Brain microvascular endothelial cell (primary cell): ENCODE measurements around the gene TBC1D12.

Experiments used
- DNase-seq: peaks from one replicate; pipeline ENCODE4 v3.0.0-alpha.2; 2020
- H3K27ac ChIP-seq: fragments of 250-450 bp; sonication (Bioruptor Pico); 2 replicates; pipeline ENCODE4 v1.5.1; 2020; ENCODE audit warnings: mild to moderate bottlenecking, moderate library complexity
- H3K27me3 ChIP-seq: fragments of 250-450 bp; sonication (Bioruptor Pico); replicated peaks from 2 replicates; pipeline ENCODE4 v1.5.1; 2020; ENCODE audit warnings: mild to moderate bottlenecking
- H3K36me3 ChIP-seq: fragments of 250-450 bp; sonication (Bioruptor Pico); replicated peaks from 2 replicates; pipeline ENCODE4 v1.5.1; 2020; ENCODE audit warnings: mild to moderate bottlenecking
- H3K4me3 ChIP-seq: 2 replicates; pipeline ENCODE4 v1.5.1; 2011; ENCODE audit warnings: low read depth, mild to moderate bottlenecking, control low read depth, low read length, moderate library complexity
- CTCF ChIP-seq: IDR thresholded peaks from 2 replicates; pipeline ENCODE4 v1.5.1; 2011; ENCODE audit warnings: low read depth, mild to moderate bottlenecking, moderate library complexity, low read length, control low read depth, inconsistent platforms; ENCODE audit errors: missing control alignments
- in situ Hi-C: cut with HindIII; loops from 2 replicates; pipeline ENCODE4 v1.10.0; 2017; ENCODE audit warnings: low sequenced_read_pairs, low pct_ligation_motif_present

The TBC1D12 gene

GRCh38 chr10:94420516-94420915 is 18.2 kb downstream of the TBC1D12 start:
- H3K36me3 ChIP-seq = no peaks in the 10 kb centered on the region
- H3K27me3 ChIP-seq = no peaks in the 10 kb centered on the region
- DNase-seq = no peak
- H3K4me3 ChIP-seq = no peak overlapping the region
- H3K27ac ChIP-seq = no peak overlapping the region
- in situ Hi-C loops = no loop called here
- TF ChIP-seq CTCF = no peak

- no peak for TF ChIP-seq CTCF
- H3K36me3 ChIP-seq = no peaks in the 10 kb centered on the region
- DNase-seq = no peak
- H3K27me3 ChIP-seq = no peaks in the 10 kb centered on the region
- no peak overlapping the region for H3K4me3 ChIP-seq
- no peak overlapping the region for H3K27ac ChIP-seq
- in situ Hi-C loops = no loop called here
Measured at GRCh38 chr10:94420998-94421528, 18.7 kb downstream of the TBC1D12 start.

GRCh38 chr10:94423627-94424026 is 21.3 kb downstream of the TBC1D12 start:
- Histone ChIP-seq H3K27ac (no peak overlapping the region), H3K4me3 (no peak overlapping the region)
- DNase-seq = peak; percentile 72

GRCh38 chr10:94424714-94425337 is 22.5 kb downstream of the TBC1D12 start:
- Histone ChIP-seq H3K27ac (no peak overlapping the region), H3K27me3 (no peaks in the 10 kb centered on the region), H3K36me3 (no peaks in the 10 kb centered on the region), H3K4me3 (no peak overlapping the region)
- TF ChIP-seq CTCF = no peak
- DNase-seq = no peak
- in situ Hi-C loops = no loop called here

More at GRCh38 chr10:94423627-94424026, 21.3 kb downstream of the TBC1D12 start:
- H3K27me3 ChIP-seq = no peaks in the 10 kb centered on the region
- no peaks in the 10 kb centered on the region for H3K36me3 ChIP-seq
- TF ChIP-seq CTCF = no peak
- in situ Hi-C loops = no loop called here

GRCh38 chr10:94425942-94426341 is 23.6 kb downstream of the TBC1D12 start:
- no peak overlapping the region for H3K27ac ChIP-seq
- in situ Hi-C loops = no loop called here
- TF ChIP-seq CTCF = no peak
- H3K36me3 ChIP-seq = no peaks in the 10 kb centered on the region
- H3K27me3 ChIP-seq = no peaks in the 10 kb centered on the region
- H3K4me3 ChIP-seq = no peak overlapping the region
- no peak for DNase-seq

GRCh38 chr10:94427166-94427565 is 24.8 kb downstream of the TBC1D12 start:
- H3K27ac ChIP-seq = no peak overlapping the region
- no peaks in the 10 kb centered on the region for H3K27me3 ChIP-seq
- no peak for TF ChIP-seq CTCF
- no peak overlapping the region for H3K4me3 ChIP-seq
- H3K36me3 ChIP-seq = no peaks in the 10 kb centered on the region
- in situ Hi-C loops = no loop called here
- DNase-seq = no peak
